Heart left ventricle (tissue), 16 donors: ENCODE results near the gene DHODH. TPM values are rescaled to one million over a fixed set of nuclear protein-coding genes. Genes with fewer than 3 reads are reported as not detected.

Experiments used
- ATAC-seq, 4 donors: fragments of 200-7000 bp; cut with Tn5 transposase; one replicate each; pipeline ENCODE4 v1.9.1; 2020 to 2022; ENCODE audit warnings: moderate library complexity in 4 of 4, mild to moderate bottlenecking in 3 of 4, moderate number of reproducible peaks in 1 of 4
- DNase-seq, 5 donors: peaks; one replicate each; pipeline ENCODE4 v3.0.0-alpha.2; 2020
- H3K27ac ChIP-seq, 12 donors: fragments of 200-600 bp; sonication (generic) in 4 of 12; one replicate each; pipeline versions ENCODE4 v1.5.0 to v1.8.0; 2016 to 2022; ENCODE audit warnings: mild to moderate bottlenecking in 2 of 12
- H3K27me3 ChIP-seq, 9 donors: fragments of 200-600 bp; sonication (generic) in 2 of 9; one replicate each; pipeline versions ENCODE4 v1.5.1 to v1.8.0; 2016 to 2022; ENCODE audit warnings: mild to moderate bottlenecking in 3 of 9
- H3K36me3 ChIP-seq, 9 donors: fragments of 200-600 bp; sonication (generic) in 2 of 9; one replicate each; pipeline versions ENCODE4 v1.5.0 to v1.8.0; 2018 to 2022; ENCODE audit warnings: mild to moderate bottlenecking in 2 of 9
- H3K4me1 ChIP-seq, 12 donors: fragments of 200-600 bp; sonication (generic) in 4 of 12; one replicate each; pipeline versions ENCODE4 v1.5.0 to v1.8.0; 2016 to 2022; ENCODE audit warnings: mild to moderate bottlenecking in 3 of 12
- H3K4me3 ChIP-seq, 12 donors: fragments of 200-600 bp; sonication (generic) in 4 of 12; one replicate each; pipeline versions ENCODE4 v1.5.0 to v1.8.0; 2017 to 2022; ENCODE audit warnings: mild to moderate bottlenecking in 9 of 12, moderate library complexity in 4 of 12
- H3K9me3 ChIP-seq, 12 donors: fragments of 200-600 bp; sonication (generic) in 4 of 12; one replicate each; pipeline versions ENCODE4 v1.5.0 to v1.8.0; 2016 to 2022; ENCODE audit warnings: mild to moderate bottlenecking in 1 of 12
- CTCF ChIP-seq, 12 donors: fragments of 200-600 bp; sonication (generic) in 4 of 12; IDR thresholded peaks; one replicate each; pipeline versions ENCODE4 v1.5.0 to v1.8.0; 2018 to 2022; ENCODE audit warnings: antibody characterized with exemption in 12 of 12, mild to moderate bottlenecking in 5 of 12
- POLR2A ChIP-seq, 2 donors: fragments of 450-650 bp; IDR thresholded peaks; one replicate each; pipeline ENCODE4 v1.6.1; 2017; ENCODE audit warnings: antibody characterized with exemption in 2 of 2, mild to moderate bottlenecking in 2 of 2, moderate library complexity in 2 of 2
- WGBS, 4 donors: extraction: QIAGEN DNeasy Blood & Tissue Kit in 2 of 4; methylation state at CpG; one replicate each; pipeline versions ENCODE4 v1.1.5 to v1.1.7; 2013 to 2018; 5-methylcytosine and 5-hydroxymethylcytosine counted together
- intact Hi-C, 10 donors: fragments of 100-400 bp; cut with DNase I; formaldehyde crosslinking; loops; one replicate each; pipeline versions ENCODE4 v1.11.1 to v1.14.2; 2022
- polyA plus RNA-seq, 2 donors: library from polyadenylated mRNA; stranded (reverse); fragments of 200-250 nt; gene quantifications; one replicate each; pipeline ENCODE4 v1.2.3, GENCODE V29; 2013
- total RNA-seq, 9 donors: library from RNA; depleted of rRNA in 2 of 9; stranded (reverse); fragments of >200 nt in 2 of 9; fragmentation: NEBNext Ultra II Directional in 3 of 9; extraction: Animal tissue kit (Norgen Biotek cat#: 25700) in 3 of 9; gene quantifications; one replicate each; pipeline versions ENCODE4 v1.1.0 to v1.2.4, GENCODE V29; 2016 to 2023
- donor health status: ischemic (EF 13 %, LVEDD 7.1; RV severe dilation, severe dysfunction).
- donor health status: healthy with polysubstance abuse.
- donor health status: DM: no; HTN: yes; CAD: no.
- donor health status: DM: no; HTN: no; CAD: no.
- donor health status: ischemic (EF 25% LVEDD 6.9; RV normal size, moderate dysfunction).
- donor health status: ischemic (EF 25% LVEDD 5.7; RV mildly dilated, moderate dysfunction).
- donor health status: healthy.
- donor health status: DM: yes; HTN: yes; CAD: no.
- donor health status: ischemic (EF 35%, LVEDD 5.7; RV mildly dilated, moderate dysfunction).
- donor health status: nonischemic (EF 11% LVEDD 7.7; RV severe dilation, severe dysfunction).
- donor health status: DM: yes; HTN: yes; CAD: no.
- donor health status: PGD.
- donor health status: ischemic (EF 29% LVEDD 5.4; RV normal size, mild dysfunction).
- donor health status: nonischemic (EF 23%, LVEDD 6.1; RV moderate dilation, normal function).

DHODH gene
- total and polyA plus RNA-seq, 11 donors = 5.2 to 9.8 (median 7.5) TPM

DNA sequence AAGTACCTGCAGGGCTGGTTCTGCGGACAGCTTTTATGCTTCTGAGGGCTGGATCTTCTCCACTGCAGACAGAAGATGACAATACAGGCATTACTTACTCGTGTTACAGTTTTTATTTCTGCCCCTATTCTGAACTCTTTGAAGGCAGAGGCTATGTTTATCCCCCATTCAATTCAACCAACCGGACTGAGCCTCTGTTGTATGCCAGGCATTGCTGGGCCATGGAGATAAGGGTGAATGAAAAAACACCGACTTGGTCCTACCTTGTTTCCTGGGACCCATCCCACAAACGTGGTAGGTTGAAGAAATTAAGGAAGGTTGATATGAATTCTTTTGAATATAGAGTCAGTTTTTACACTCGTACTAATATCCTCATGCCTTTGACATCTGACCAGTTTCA lies 35.8 kb downstream of the DHODH start:
- intact Hi-C loops = no loop called here
- H3K9me3 ChIP-seq = peaks cover 0 to 8% (median 0%) of the 10 kb centered on the region in 12 donors
- DNase-seq = no peak
- no peak overlapping the region for H3K4me3 ChIP-seq
- H3K4me1 ChIP-seq = peaks cover 0 to 7% (median 0%) of the 10 kb centered on the region in 12 donors
- no peak for ATAC-seq
- TF ChIP-seq POLR2A (IDR thresholded peaks at IDR 0.05) = no peak
- no peak for TF ChIP-seq CTCF (IDR thresholded peaks at IDR 0.05)
- no peak overlapping the region for H3K27ac ChIP-seq
- 70 to 78% (median 77%) methylated on average over 6 of the region's 6 CpGs for WGBS, 4 donors
- H3K36me3 ChIP-seq = peaks cover 0 to 27% (median 15%) of the 10 kb centered on the region in 9 donors
- H3K27me3 ChIP-seq = no peaks in the 10 kb centered on the region

DNA sequence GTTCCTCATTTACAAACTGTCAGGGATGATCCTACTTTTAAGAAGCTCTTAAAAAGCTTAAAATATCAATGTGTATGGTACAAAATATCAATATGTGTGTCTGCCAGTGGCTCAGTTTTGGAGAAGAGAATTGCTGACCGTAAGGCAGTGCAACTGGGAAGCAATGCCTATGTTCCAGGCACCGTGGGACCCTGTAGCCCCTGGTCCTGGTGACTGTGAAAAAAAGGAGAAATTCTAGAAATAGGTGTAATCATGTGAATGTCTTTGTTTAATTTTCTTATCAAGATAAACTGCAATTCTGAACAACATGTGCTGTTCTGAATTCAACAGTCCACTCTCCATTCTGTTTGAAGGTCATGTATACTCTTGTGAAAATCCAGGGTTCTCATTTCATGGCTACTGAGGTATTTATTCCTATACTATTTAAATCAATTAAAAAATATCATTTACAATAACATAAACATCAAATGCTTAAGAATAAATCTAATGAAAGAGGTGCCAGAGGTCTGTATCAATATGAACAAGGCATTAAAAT lies 36.3 kb downstream of the DHODH start:
- H3K27ac ChIP-seq = no peak overlapping the region
- 59 to 94% (median 77%) methylated on average over 2 of the region's 2 CpGs for WGBS, 4 donors
- intact Hi-C loops = no loop called here
- H3K36me3 ChIP-seq = peaks cover 0 to 27% (median 15%) of the 10 kb centered on the region in 9 donors
- H3K4me1 ChIP-seq = peaks cover 0 to 7% (median 0%) of the 10 kb centered on the region in 12 donors
- H3K9me3 ChIP-seq = peaks cover 0 to 14% (median 0%) of the 10 kb centered on the region in 12 donors
- H3K27me3 ChIP-seq = no peaks in the 10 kb centered on the region
- ATAC-seq = no peak
- no peak for DNase-seq
- H3K4me3 ChIP-seq = no peak overlapping the region
- TF ChIP-seq CTCF (IDR thresholded peaks at IDR 0.05) (no peak), POLR2A (IDR thresholded peaks at IDR 0.05) (no peak)

DNA sequence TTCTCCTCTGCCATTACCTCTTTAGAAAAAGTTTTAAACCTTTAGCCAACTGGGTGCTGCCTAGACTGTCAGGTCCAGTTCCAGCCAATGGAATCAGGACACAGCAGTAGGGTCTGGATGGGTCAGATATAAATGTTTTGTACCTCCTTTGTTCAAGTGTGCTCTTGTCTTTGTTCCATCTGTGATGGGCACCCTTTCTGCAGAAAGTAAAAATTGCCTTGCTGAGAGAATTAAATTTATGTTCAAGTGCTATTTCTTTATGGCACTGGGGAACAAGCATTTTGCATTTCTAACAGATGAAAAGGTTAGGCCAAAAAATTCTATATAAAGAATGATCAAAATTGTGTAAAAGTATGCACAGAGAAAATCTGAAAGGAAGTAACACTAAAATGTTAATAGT lies 40.6 kb downstream of the DHODH start:
- Histone ChIP-seq H3K27me3 (no peaks in the 10 kb centered on the region), H3K4me1 (no peaks in the 10 kb centered on the region), H3K4me3 (no peak overlapping the region), H3K27ac (no peak overlapping the region), H3K9me3 (peaks cover 0 to 16% (median 0%) of the 10 kb centered on the region in 12 donors), H3K36me3 (peaks cover 0 to 2% (median 0%) of the 10 kb centered on the region in 9 donors)
- no peak for DNase-seq
- intact Hi-C loops = no loop called here
- TF ChIP-seq CTCF (IDR thresholded peaks at IDR 0.05) (no peak), POLR2A (IDR thresholded peaks at IDR 0.05) (no peak)
- no peak for ATAC-seq

- H3K4me3 ChIP-seq = no peak overlapping the region
- WGBS, 4 donors = 83 to 87% (median 85%) methylated on average over 4 of the region's 4 CpGs
- no peaks in the 10 kb centered on the region for H3K4me1 ChIP-seq
- TF ChIP-seq CTCF (IDR thresholded peaks at IDR 0.05) = no peak
- no peak for TF ChIP-seq POLR2A (IDR thresholded peaks at IDR 0.05)
- intact Hi-C loops = no loop called here
- no peak overlapping the region for H3K27ac ChIP-seq
- H3K9me3 ChIP-seq = peaks cover 0 to 16% (median 0%) of the 10 kb centered on the region in 12 donors
- DNase-seq = no peak
- peak in 2 of 4 donors; percentile 15 to 18 for ATAC-seq
- H3K27me3 ChIP-seq = no peaks in the 10 kb centered on the region
- no peaks in the 10 kb centered on the region for H3K36me3 ChIP-seq
Observed at GRCh38 chr16:72050769-72051464, 42.4 kb downstream of the DHODH start.
